Uterus (tissue), 2 donors: ENCODE results near the gene ADARB2.

Experiments used
- CTCF ChIP-seq, 4 experiments: fragments of 200-600 bp in 2 of 4; fragments of 450-650 bp in 2 of 4; sonication (generic) in 2 of 4; IDR thresholded peaks; one replicate each; pipeline ENCODE4 v1.5.1; 2016 to 2019; ENCODE audit warnings: antibody characterized with exemption in 4 of 4, mild to moderate bottlenecking in 2 of 4, moderate library complexity in 1 of 4
- POLR2A ChIP-seq, 2 donors: fragments of 450-650 bp; IDR thresholded peaks; one replicate each; pipeline ENCODE4 v1.6.1; 2016; ENCODE audit warnings: antibody characterized with exemption in 2 of 2, mild to moderate bottlenecking in 1 of 2, moderate library complexity in 1 of 2

- TF ChIP-seq CTCF (IDR thresholded peaks at IDR 0.05) (no peak), POLR2A (IDR thresholded peaks at IDR 0.05) (no peak)
Observed at GRCh38 chr10:1297566-1298301, 439.6 kb downstream of the ADARB2 start.
